Left lung (tissue), 10 donors: ENCODE results near the gene TTC31. TPM values are rescaled to one million over a fixed set of nuclear protein-coding genes. Genes with fewer than 3 reads are reported as not detected.

Experiments
- ATAC-seq: fragments of 200-7000 bp; cut with Tn5 transposase; one replicate; pipeline ENCODE4 v1.9.1; 2020; ENCODE audit warnings: moderate library complexity
- DNase-seq, 4 donors: peaks; one replicate each; pipeline ENCODE4 v3.0.0-alpha.2; 2013 to 2020
- H3K27ac ChIP-seq, 2 donors: fragments of 200-600 bp; sonication (generic) in 1 of 2; one replicate each; pipeline versions ENCODE4 v1.5.0 to v1.8.0; 2020 to 2021
- H3K27me3 ChIP-seq, 2 donors: fragments of 200-600 bp; sonication (generic) in 1 of 2; one replicate each; pipeline versions ENCODE4 v1.5.0 to v1.8.0; 2020 to 2021
- H3K36me3 ChIP-seq, 2 donors: fragments of 200-600 bp; sonication (generic) in 1 of 2; one replicate each; pipeline versions ENCODE4 v1.5.0 to v1.8.0; 2020 to 2021
- H3K4me1 ChIP-seq, 2 donors: fragments of 200-600 bp; one replicate each; pipeline ENCODE4 v1.8.0; 2021
- H3K4me3 ChIP-seq, 2 donors: fragments of 200-600 bp; sonication (generic) in 1 of 2; one replicate each; pipeline versions ENCODE4 v1.5.0 to v1.8.0; 2020 to 2021; ENCODE audit warnings: mild to moderate bottlenecking in 1 of 2
- H3K9me3 ChIP-seq, 2 donors: fragments of 200-600 bp; sonication (generic) in 1 of 2; one replicate each; pipeline versions ENCODE4 v1.5.0 to v1.8.0; 2020 to 2021
- CTCF ChIP-seq, 2 donors: fragments of 200-600 bp; sonication (generic) in 1 of 2; IDR thresholded peaks; one replicate each; pipeline versions ENCODE4 v1.5.0 to v1.8.0; 2021; ENCODE audit warnings: antibody characterized with exemption in 2 of 2
- intact Hi-C, 2 donors: fragments of 100-400 bp; cut with DNase I; formaldehyde crosslinking; loops; one replicate each; pipeline versions ENCODE4 v1.11.2 to v1.14.2; 2022
- polyA plus RNA-seq, 6 donors: library from polyadenylated mRNA; unstranded; fragments of 120-200 nt; gene quantifications; one replicate each; pipeline ENCODE4 v1.2.1, GENCODE V29; 2013; ENCODE audit not compliant: insufficient read length in 6 of 6
- total RNA-seq, 2 donors: library from RNA; stranded (reverse); fragmentation: NEBNext Ultra II Directional; extraction: Animal tissue kit (Norgen Biotek cat#: 25700); gene quantifications; one replicate each; pipeline ENCODE4 v1.2.1, GENCODE V29; 2021
- donor health status: DM: no; HTN: yes; CAD: no.
- donor health status: DM: no; HTN: no; CAD: no.

The TTC31 gene
- total and polyA plus RNA-seq, 8 donors: 22.1 to 38.4 (median 33.5) TPM

- H3K4me3 ChIP-seq: no peak overlapping the region
- H3K27me3 ChIP-seq: no peaks in the 10 kb centered on the region
- H3K4me1 ChIP-seq: peaks cover 0 to 6% of the 10 kb centered on the region in 2 donors
- no peaks in the 10 kb centered on the region for H3K36me3 ChIP-seq
- DNase-seq (no peak), ATAC-seq (no peak)
- no peak overlapping the region for H3K27ac ChIP-seq
- no peaks in the 10 kb centered on the region for H3K9me3 ChIP-seq
- no peak for TF ChIP-seq CTCF (IDR thresholded peaks at IDR 0.05)
- intact Hi-C loops: no loop called here
Measured at GRCh38 chr2:74542978-74543377, 60.1 kb downstream of the TTC31 start.

Other genes with a start within 250 kb of the TTC31 start
- 1 to 10 TPM; 2.0 to 8.2 TPM for gene SLC4A5, start 139.7 kb upstream of the TTC31 start, total RNA-seq
- gene SLC4A5, start 139.7 kb upstream of the TTC31 start, polyA plus RNA-seq: 10 to 100 TPM in 2 of 6 donors, 1 to 10 TPM in 4; 6.6 to 13.8 (median 8.0) TPM
- gene DCTN1, start 102.8 kb upstream of the TTC31 start, total RNA-seq: 100 to 1,000 TPM; 121 to 132 TPM
- gene DCTN1, start 102.8 kb upstream of the TTC31 start, polyA plus RNA-seq: 100 to 1,000 TPM; 139 to 162 (median 153) TPM
- gene C2orf81, start 61.5 kb upstream of the TTC31 start, total RNA-seq: 1 to 10 TPM; 2.8 to 3.4 TPM
- gene C2orf81, start 61.5 kb upstream of the TTC31 start, polyA plus RNA-seq: 1 to 10 TPM; 4.4 to 5.7 (median 5.2) TPM
- 10 to 100 TPM in 1 of 2 donors, 1 to 10 TPM in 1; 9.2 to 17.7 TPM for gene WDR54, start 61.4 kb upstream of the TTC31 start, total RNA-seq
- 10 to 100 TPM; 29.9 to 39.6 (median 36.9) TPM for gene WDR54, start 61.4 kb upstream of the TTC31 start, polyA plus RNA-seq
- gene RTKN, start 41.1 kb upstream of the TTC31 start, total RNA-seq: 10 to 100 TPM; 29.6 to 37.0 TPM
- 10 to 100 TPM; 42.0 to 59.5 (median 56.3) TPM for gene RTKN, start 41.1 kb upstream of the TTC31 start, polyA plus RNA-seq
- gene INO80B, start 28.0 kb upstream of the TTC31 start, total RNA-seq: 10 to 100 TPM; 23.8 to 27.1 TPM
- 10 to 100 TPM; 30.7 to 44.5 (median 35.0) TPM for gene INO80B, start 28.0 kb upstream of the TTC31 start, polyA plus RNA-seq
- 10 to 100 TPM; 38.7 to 71.7 TPM for gene WBP1, start 24.6 kb upstream of the TTC31 start, total RNA-seq
- gene WBP1, start 24.6 kb upstream of the TTC31 start, polyA plus RNA-seq: 100 to 1,000 TPM; 102 to 122 (median 113) TPM
- gene MOGS, start 17.7 kb upstream of the TTC31 start, total RNA-seq: 10 to 100 TPM; 67.6 to 69.6 TPM
- 10 to 100 TPM; 40.5 to 51.6 (median 44.8) TPM for gene MOGS, start 17.7 kb upstream of the TTC31 start, polyA plus RNA-seq
- 10 to 100 TPM; 69.5 to 73.6 TPM for gene MRPL53, start 10.4 kb upstream of the TTC31 start, total RNA-seq
- gene MRPL53, start 10.4 kb upstream of the TTC31 start, polyA plus RNA-seq: 10 to 100 TPM; 33.5 to 57.8 (median 47.8) TPM
- gene CCDC142, start 83 bp upstream of the TTC31 start, total RNA-seq: 10 to 100 TPM; 12.1 to 17.5 TPM
- 10 to 100 TPM; 13.7 to 18.6 (median 17.4) TPM for gene CCDC142, start 83 bp upstream of the TTC31 start, polyA plus RNA-seq
- gene LBX2, start 16.5 kb downstream of the TTC31 start, total RNA-seq: 1 to 10 TPM; 1.6 to 2.2 TPM
- under 1 TPM in 5 of 6 donors, not detected in 1; 0.14 to 0.86 (median 0.35) TPM for gene LBX2, start 16.5 kb downstream of the TTC31 start, polyA plus RNA-seq
- 10 to 100 TPM; 27.1 to 33.6 TPM for gene PCGF1, start 24.6 kb downstream of the TTC31 start, total RNA-seq
- gene PCGF1, start 24.6 kb downstream of the TTC31 start, polyA plus RNA-seq: 10 to 100 TPM; 20.4 to 27.1 (median 23.3) TPM
- gene TLX2, start 31.4 kb downstream of the TTC31 start, total RNA-seq: not detected
- under 1 TPM in 2 of 6 donors, not detected in 4; 0.08 TPM for gene TLX2, start 31.4 kb downstream of the TTC31 start, polyA plus RNA-seq
- under 1 TPM; 0.24 to 0.26 TPM for gene DQX1, start 43.1 kb downstream of the TTC31 start, total RNA-seq
- under 1 TPM; 0.13 to 0.54 (median 0.27) TPM for gene DQX1, start 43.1 kb downstream of the TTC31 start, polyA plus RNA-seq
- 100 to 1,000 TPM; 110 to 132 TPM for gene AUP1, start 46.6 kb downstream of the TTC31 start, total RNA-seq
- gene AUP1, start 46.6 kb downstream of the TTC31 start, polyA plus RNA-seq: 100 to 1,000 TPM in 2 of 6 donors, 10 to 100 TPM in 4; 82.1 to 106 (median 91.0) TPM
- 10 to 100 TPM; 29.4 to 36.6 TPM for gene HTRA2, start 46.9 kb downstream of the TTC31 start, total RNA-seq
- gene HTRA2, start 46.9 kb downstream of the TTC31 start, polyA plus RNA-seq: 10 to 100 TPM; 31.8 to 36.1 (median 33.9) TPM
- 10 to 100 TPM; 10.8 to 12.2 TPM for gene LOXL3, start 70.9 kb downstream of the TTC31 start, total RNA-seq
- gene LOXL3, start 70.9 kb downstream of the TTC31 start, polyA plus RNA-seq: 10 to 100 TPM in 2 of 6 donors, 1 to 10 TPM in 4; 8.4 to 10.7 (median 9.7) TPM
- 10 to 100 TPM; 26.7 to 35.2 TPM for gene DOK1, start 71.6 kb downstream of the TTC31 start, total RNA-seq
- 10 to 100 TPM in 2 of 6 donors, 1 to 10 TPM in 4; 8.7 to 12.3 (median 9.7) TPM for gene DOK1, start 71.6 kb downstream of the TTC31 start, polyA plus RNA-seq
- 1 to 10 TPM in 1 of 2 donors, under 1 TPM in 1; 0.47 to 1.1 TPM for gene M1AP, start 165.2 kb downstream of the TTC31 start, total RNA-seq
- gene M1AP, start 165.2 kb downstream of the TTC31 start, polyA plus RNA-seq: 1 to 10 TPM in 1 of 6 donors, under 1 TPM in 5; 0.14 to 1.0 (median 0.23) TPM
- 10 to 100 TPM in 1 of 2 donors, 1 to 10 TPM in 1; 9.3 to 23.8 TPM for gene SEMA4F, start 171.2 kb downstream of the TTC31 start, total RNA-seq
- 1 to 10 TPM; 6.0 to 8.7 (median 6.7) TPM for gene SEMA4F, start 171.2 kb downstream of the TTC31 start, polyA plus RNA-seq